ENCODE measurements around the gene CYP21A2. TPM values are rescaled to one million over a fixed set of nuclear protein-coding genes. Genes with fewer than 3 reads are reported as not detected.
"Not testable (repeated sequence)": the region's sequence is repeated elsewhere in the genome, so short reads cannot be mapped to it uniquely, and the experiment has no call there.

The CYP21A2 gene
- not detected for polyA plus RNA-seq (2012; ENCODE audit: insufficient read depth, insufficient read length)

DNA sequence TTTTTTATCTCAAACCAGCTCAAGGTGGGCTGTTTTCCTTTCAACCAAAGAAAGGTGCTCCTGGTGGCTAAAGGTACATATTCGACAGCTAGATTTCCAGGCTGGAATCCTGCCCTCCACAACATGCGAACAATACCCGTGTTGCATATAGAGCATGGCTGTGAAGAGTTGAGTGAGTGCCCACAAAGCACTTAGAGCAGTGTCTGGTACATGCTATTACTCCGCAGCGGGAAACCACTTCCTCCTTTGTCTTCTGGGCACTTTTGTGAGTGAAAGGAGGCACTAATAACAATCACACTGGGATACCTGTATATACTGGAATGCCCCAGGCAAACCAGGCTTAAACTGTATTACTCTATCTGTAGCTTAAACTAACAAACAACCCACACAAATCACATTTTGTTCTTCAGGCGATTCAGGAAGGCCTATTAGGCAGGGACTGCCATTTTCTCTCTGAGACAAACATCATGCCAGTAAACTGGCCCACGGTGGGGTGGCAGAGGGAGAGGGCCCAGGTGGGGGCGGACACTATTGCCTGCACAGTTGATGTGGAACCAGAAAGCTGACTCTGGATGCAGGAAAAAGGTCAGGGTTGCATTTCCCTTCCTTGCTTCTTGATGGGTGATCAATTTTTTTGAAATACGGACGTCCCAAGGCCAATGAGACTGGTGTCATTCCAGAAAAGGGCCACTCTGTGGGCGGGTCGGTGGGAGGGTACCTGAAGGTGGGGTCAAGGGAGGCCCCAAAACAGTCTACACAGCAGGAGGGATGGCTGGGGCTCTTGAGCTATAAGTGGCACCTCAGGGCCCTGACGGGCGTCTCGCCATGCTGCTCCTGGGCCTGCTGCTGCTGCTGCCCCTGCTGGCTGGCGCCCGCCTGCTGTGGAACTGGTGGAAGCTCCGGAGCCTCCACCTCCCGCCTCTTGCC is at the start of gene CYP21A2:
Gene CYP21A2, plus strand, starts transcription at position 818 of the 927 bp plus-strand sequence. Its CDS starts 8 bp downstream, at position 826.
- DNase-seq (ENCODE audit: low read depth, low spot score): not testable (repeated sequence)

GRCh38 chr6:31989363-31989762 is 48.9 kb upstream of the CYP21A2 start:
- H3K4me3 ChIP-seq (ENCODE audit: low read length); DNase-seq (ENCODE audit: low read depth, low spot score): not testable (repeated sequence)

More for the DNA sequence above, at the start of gene CYP21A2:
- not testable (repeated sequence) for H3K4me3 ChIP-seq (ENCODE audit: low read length)

GRCh38 chr6:31994421-31994820 is 43.8 kb upstream of the CYP21A2 start:
- not testable (repeated sequence) for DNase-seq (ENCODE audit: low read depth, low spot score); H3K4me3 ChIP-seq (ENCODE audit: low read length)

- H3K4me3 ChIP-seq (ENCODE audit: low read length); DNase-seq (ENCODE audit: low read depth, low spot score): not testable (repeated sequence)
Observed at GRCh38 chr6:31996385-31996784, 41.8 kb upstream of the CYP21A2 start.

DNA sequence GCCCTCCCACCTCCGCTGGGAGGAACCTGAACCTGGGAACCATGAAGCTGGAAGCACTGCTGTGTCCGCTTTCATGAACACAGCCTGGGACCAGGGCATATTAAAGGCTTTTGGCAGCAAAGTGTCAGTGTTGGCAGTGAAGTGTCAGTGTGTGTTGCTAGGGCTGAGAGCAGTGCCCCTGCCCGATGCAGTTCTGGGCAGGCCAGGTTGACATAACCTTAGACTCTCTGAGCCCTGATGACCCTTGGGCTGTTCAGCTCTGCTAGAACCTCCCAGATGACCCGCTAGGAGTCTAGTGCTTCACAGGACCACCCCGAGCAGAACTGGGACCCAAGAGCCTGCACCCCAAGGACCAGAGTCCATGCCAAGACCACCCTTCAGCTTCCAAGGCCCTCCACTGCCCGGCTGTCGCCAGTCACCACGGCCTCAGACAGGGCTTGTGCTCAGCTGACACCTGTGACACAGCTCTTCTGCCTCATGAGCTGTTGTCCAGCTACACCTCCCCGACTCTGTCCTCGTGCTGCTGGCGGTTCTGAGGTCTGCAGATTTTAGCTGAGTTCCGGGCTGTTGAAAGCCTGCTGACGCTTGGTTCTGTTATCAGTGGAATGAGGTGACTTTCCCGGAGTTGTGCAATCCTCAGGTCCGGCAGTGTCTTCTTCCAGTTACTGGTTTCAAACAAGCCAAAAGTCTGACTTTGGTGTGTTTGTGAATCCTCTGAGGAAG is 35.5 kb upstream of the CYP21A2 start:
- not testable (repeated sequence) for DNase-seq (ENCODE audit: low read depth, low spot score)

GRCh38 chr6:32003301-32003700 is 34.9 kb upstream of the CYP21A2 start:
- not testable (repeated sequence) for DNase-seq (ENCODE audit: low read depth, low spot score); H3K4me3 ChIP-seq (ENCODE audit: low read length)

More for the DNA sequence above, 35.5 kb upstream of the CYP21A2 start:
- H3K4me3 ChIP-seq (ENCODE audit: low read length): not testable (repeated sequence)

- H3K4me3 ChIP-seq (ENCODE audit: low read length); DNase-seq (ENCODE audit: low read depth, low spot score): not testable (repeated sequence)
Observed at GRCh38 chr6:32004393-32004792, 33.8 kb upstream of the CYP21A2 start.

GRCh38 chr6:32004864-32005537 is 33.2 kb upstream of the CYP21A2 start:
- DNase-seq (ENCODE audit: low read depth, low spot score); H3K4me3 ChIP-seq (ENCODE audit: low read length): not testable (repeated sequence)

DNA sequence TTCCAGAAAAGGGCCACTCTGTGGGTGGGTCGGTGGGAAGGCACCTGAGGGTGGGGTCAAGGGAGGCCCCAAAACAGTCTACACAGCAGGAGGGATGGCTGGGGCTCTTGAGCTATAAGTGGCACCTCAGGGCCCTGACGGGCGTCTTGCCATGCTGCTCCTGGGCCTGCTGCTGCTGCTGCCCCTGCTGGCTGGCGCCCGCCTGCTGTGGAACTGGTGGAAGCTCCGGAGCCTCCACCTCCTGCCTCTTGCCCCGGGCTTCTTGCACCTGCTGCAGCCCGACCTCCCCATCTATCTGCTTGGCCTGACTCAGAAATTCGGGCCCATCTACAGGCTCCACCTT is 32.7 kb upstream of the CYP21A2 start:
- not testable (repeated sequence) for DNase-seq (ENCODE audit: low read depth, low spot score); H3K4me3 ChIP-seq (ENCODE audit: low read length)

DNA sequence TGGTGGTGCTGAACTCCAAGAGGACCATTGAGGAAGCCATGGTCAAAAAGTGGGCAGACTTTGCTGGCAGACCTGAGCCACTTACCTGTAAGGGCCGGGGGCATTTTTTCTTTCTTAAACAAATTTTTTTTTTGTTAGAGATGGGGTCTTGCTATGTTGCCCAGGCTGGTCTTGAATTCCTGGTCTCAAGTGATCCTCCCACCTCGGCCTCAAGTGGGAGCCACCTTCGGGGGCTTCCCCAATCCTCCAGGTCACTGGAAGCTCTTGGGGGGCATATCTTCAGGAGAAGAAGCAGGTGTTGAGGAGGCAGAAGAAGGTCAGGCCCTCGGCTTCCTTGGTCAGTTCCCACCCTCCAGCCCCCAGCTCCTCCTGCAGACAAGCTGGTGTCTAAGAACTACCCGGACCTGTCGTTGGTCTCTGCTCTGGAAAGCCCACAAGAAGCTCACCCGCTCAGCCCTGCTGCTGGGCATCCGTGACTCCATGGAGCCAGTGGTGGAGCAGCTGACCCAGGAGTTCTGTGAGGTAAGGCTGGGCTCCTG is 32.2 kb upstream of the CYP21A2 start:
- not testable (repeated sequence) for H3K4me3 ChIP-seq (ENCODE audit: low read length); DNase-seq (ENCODE audit: low read depth, low spot score)

- not testable (repeated sequence) for DNase-seq (ENCODE audit: low read depth, low spot score); H3K4me3 ChIP-seq (ENCODE audit: low read length)
Observed at GRCh38 chr6:32007086-32007485, 31.1 kb upstream of the CYP21A2 start.

- not testable (repeated sequence) for H3K4me3 ChIP-seq (ENCODE audit: low read length); DNase-seq (ENCODE audit: low read depth, low spot score)
Observed at GRCh38 chr6:32008037-32008436, 30.2 kb upstream of the CYP21A2 start.

- not testable (repeated sequence) for DNase-seq (ENCODE audit: low read depth, low spot score); H3K4me3 ChIP-seq (ENCODE audit: low read length)
Observed at GRCh38 chr6:32008616-32009015, 29.6 kb upstream of the CYP21A2 start.

DNA sequence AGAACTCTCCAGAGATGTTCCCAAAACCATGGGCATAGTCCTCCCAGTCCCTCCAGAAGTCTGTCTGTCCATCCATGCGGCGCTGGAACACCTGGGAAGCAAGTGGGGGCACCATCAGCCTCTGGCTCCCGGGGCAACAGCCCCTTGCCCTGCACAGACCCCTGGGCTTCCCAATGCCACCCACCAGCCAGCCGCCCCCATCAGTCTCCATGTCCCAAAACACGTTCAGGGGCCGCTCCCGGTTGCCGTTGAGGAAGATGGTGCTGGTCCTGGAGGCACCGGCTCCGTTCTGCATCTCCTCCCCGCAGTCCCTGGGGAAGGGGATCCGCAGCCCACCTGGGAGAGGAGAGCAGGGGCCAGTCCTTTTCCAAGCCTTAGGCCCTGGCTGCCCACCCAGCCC is 28.7 kb upstream of the CYP21A2 start:
- not testable (repeated sequence) for H3K4me3 ChIP-seq (ENCODE audit: low read length); DNase-seq (ENCODE audit: low read depth, low spot score)

DNA sequence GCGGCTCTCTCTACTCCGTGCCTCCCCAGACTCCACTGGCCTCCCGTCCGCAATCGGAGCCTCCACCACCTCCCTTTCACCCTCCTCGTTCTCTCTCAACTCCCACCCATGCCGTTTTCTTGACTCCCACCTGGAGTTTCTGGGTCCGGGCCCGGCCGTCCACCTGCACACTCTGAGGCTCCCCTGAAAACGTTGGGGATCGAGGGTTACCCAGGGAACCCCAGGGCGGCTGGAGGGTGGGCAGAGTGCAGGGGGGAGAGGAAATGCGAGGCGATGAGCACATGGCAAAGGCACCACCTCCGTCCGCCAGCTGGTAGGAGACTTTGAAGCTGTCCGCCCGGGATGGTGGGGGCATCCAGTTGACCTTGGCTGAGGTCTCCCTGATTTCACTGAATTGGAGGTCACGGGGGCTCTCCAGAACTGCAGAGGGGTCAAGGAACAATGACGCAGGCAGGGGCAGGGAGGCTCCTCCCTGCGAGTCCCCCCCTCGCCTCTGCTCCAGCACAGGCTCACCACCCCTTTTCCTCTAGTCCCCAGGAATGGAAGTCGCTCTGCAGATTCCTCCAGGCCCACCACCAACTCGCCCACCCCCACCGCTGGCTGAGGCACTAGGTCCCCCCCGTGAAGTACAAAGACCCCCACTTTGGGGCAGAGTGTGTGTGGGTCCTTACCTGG is 27.2 kb upstream of the CYP21A2 start:
- not testable (repeated sequence) for DNase-seq (ENCODE audit: low read depth, low spot score); H3K4me3 ChIP-seq (ENCODE audit: low read length)

GRCh38 chr6:32012941-32013617 is 25.1 kb upstream of the CYP21A2 start:
- not testable (repeated sequence) for DNase-seq (ENCODE audit: low read depth, low spot score); H3K4me3 ChIP-seq (ENCODE audit: low read length)

- H3K4me3 ChIP-seq (ENCODE audit: low read length); DNase-seq (ENCODE audit: low read depth, low spot score): not testable (repeated sequence)
Observed at GRCh38 chr6:32013738-32014137, 24.5 kb upstream of the CYP21A2 start.

GRCh38 chr6:32014547-32014946 is 23.7 kb upstream of the CYP21A2 start, which contains the start of gene C4B:
Gene C4B, plus strand, starts transcription at chr6:32014795. Its CDS starts 51 bp downstream, at chr6:32014846.
- DNase-seq (ENCODE audit: low read depth, low spot score); H3K4me3 ChIP-seq (ENCODE audit: low read length): not testable (repeated sequence)
